ENCODE results near the gene PDZD2.

Gene PDZD2

DNA sequence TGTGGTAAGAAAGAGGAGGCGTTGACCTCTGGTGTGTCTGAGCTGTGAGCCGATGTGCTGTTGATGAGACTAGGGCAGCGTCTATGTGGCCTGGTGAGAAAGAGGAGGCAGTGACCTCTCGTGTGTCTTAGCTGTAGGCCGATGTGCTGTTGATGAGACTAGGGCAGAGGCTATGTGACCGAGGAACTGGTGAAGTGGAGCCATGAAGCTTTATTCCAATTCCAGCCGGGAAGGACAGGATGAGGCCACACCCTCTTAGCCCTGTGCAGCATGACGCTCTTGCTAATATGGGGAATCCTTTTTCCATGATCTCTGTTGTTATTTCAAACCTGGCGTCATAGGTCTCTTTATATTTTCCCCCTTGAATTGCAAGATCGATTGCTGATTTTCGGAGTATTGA lies 362.8 kb downstream of the PDZD2 start:
- TF ChIP-seq, protein P1, sequence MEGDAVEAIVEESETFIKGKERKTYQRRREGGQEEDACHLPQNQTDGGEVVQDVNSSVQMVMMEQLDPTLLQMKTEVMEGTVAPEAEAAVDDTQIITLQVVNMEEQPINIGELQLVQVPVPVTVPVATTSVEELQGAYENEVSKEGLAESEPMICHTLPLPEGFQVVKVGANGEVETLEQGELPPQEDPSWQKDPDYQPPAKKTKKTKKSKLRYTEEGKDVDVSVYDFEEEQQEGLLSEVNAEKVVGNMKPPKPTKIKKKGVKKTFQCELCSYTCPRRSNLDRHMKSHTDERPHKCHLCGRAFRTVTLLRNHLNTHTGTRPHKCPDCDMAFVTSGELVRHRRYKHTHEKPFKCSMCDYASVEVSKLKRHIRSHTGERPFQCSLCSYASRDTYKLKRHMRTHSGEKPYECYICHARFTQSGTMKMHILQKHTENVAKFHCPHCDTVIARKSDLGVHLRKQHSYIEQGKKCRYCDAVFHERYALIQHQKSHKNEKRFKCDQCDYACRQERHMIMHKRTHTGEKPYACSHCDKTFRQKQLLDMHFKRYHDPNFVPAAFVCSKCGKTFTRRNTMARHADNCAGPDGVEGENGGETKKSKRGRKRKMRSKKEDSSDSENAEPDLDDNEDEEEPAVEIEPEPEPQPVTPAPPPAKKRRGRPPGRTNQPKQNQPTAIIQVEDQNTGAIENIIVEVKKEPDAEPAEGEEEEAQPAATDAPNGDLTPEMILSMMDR (IDR thresholded peaks at IDR 0.05; ENCODE audit: low read depth, low read length), result no peak
- Histone ChIP-seq H3K9me3 (ENCODE audit: severe bottlenecking) (no peaks in the 10 kb centered on the region), H3K36me3 (no peaks in the 10 kb centered on the region; the same call in 1 of the 2 replicates), H3K4me3 (ENCODE audit: low read depth, low read length) (no peak overlapping the region), H3K27ac (no peak overlapping the region), H3K27me3 (ENCODE audit: insufficient read depth, low read depth, severe bottlenecking) (no peaks in the 10 kb centered on the region)
- no peak for DNase-seq

DNA sequence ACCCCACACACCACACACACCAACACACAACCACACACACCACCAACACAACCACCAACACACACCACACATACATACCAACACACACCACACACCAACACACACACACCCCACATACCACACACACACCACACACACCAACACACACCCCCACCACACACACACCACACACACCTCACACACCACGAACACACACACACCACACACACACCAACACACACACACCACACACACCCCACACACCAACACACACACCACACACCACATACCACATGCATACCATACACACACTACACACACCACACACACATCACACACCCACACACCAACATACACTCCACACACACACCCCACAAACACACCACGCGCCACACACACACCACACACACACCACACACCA lies 363.8 kb downstream of the PDZD2 start:
- DNase-seq, result no peak
- H3K27ac ChIP-seq, result no peak overlapping the region
- no peaks in the 10 kb centered on the region; the same call in 1 of the 2 replicates for H3K36me3 ChIP-seq
- TF ChIP-seq, protein P1 (IDR thresholded peaks at IDR 0.05; ENCODE audit: low read depth, low read length), result no peak
- no peaks in the 10 kb centered on the region for H3K9me3 ChIP-seq (ENCODE audit: severe bottlenecking)
- H3K4me3 ChIP-seq (ENCODE audit: low read depth, low read length), result no peak overlapping the region
- no peaks in the 10 kb centered on the region for H3K27me3 ChIP-seq (ENCODE audit: insufficient read depth, low read depth, severe bottlenecking)

DNA sequence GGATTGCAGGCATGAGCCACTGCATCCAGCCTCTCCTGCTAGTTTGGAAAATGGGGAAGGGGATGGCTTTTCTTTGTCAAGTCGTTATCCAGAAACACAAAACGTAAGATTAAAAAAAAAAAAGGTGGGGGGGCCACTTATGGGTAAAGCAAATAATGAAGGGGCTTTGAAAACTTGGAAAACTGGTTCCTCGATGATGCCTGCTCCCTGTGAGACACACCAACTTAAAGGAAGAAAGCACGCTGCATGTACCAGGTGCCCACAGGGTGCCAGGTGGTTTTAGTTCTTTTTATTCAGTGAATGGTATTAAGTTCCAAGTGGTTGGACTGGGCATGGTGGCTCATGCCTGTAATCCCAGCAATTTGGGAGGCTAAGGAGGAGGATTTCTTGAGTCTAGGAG lies 365.1 kb downstream of the PDZD2 start:
- no peaks in the 10 kb centered on the region; the same call in 1 of the 2 replicates for H3K36me3 ChIP-seq
- no peak overlapping the region for H3K27ac ChIP-seq
- DNase-seq, result no peak
- no peaks in the 10 kb centered on the region for H3K27me3 ChIP-seq (ENCODE audit: insufficient read depth, low read depth, severe bottlenecking)
- TF ChIP-seq, protein P1 (IDR thresholded peaks at IDR 0.05; ENCODE audit: low read depth, low read length), result no peak
- no peaks in the 10 kb centered on the region for H3K9me3 ChIP-seq (ENCODE audit: severe bottlenecking)
- no peak overlapping the region for H3K4me3 ChIP-seq (ENCODE audit: low read depth, low read length)

DNA sequence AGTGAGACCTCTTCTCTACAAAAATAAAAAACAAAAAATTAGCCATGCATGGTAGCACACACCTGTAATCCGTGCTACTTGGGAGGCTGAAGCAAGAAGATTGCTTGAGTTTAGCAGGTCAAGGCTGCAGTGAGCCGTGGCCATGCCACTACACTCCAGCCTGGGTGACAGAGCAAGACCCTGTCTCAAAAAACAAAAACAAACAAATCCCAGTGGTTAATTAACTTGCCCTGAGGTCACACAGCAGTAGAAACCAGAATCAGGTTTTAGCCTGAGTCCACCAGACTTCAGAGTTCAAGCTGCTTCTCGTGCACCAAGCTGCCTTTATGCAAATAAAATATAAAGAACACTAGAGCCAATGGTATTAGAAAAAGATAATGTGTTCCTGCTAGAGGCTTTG lies 365.5 kb downstream of the PDZD2 start:
- no peaks in the 10 kb centered on the region for H3K27me3 ChIP-seq (ENCODE audit: insufficient read depth, low read depth, severe bottlenecking)
- H3K36me3 ChIP-seq, result no peaks in the 10 kb centered on the region; the same call in 1 of the 2 replicates
- DNase-seq, result no peak
- H3K27ac ChIP-seq, result no peak overlapping the region
- no peak overlapping the region for H3K4me3 ChIP-seq (ENCODE audit: low read depth, low read length)
- no peaks in the 10 kb centered on the region for H3K9me3 ChIP-seq (ENCODE audit: severe bottlenecking)
- TF ChIP-seq, protein P1 (IDR thresholded peaks at IDR 0.05; ENCODE audit: low read depth, low read length), result no peak

DNA sequence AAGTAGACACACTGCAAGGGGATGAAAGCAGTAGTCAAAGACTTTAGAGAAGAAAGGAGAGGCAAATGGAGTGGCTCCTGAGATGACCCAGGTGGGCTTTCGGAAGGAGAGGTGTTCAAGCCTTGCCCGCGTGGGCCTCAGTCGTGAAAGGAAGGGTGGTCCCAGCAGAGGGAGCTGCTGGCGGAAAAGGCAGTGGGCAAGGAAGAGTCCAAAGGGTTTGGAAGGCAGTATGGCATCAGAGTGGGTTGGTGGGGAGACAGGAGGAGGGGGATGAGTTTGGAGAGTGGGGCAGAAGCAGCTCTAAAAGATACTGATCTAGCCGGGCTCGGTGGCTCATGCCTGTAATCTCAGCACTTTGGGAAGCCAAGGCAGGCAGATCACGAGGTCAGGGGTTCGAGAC lies 369.8 kb downstream of the PDZD2 start:
- H3K36me3 ChIP-seq, result no peaks in the 10 kb centered on the region
- H3K27ac ChIP-seq, result no peak overlapping the region
- TF ChIP-seq, protein P1 (IDR thresholded peaks at IDR 0.05; ENCODE audit: low read depth, low read length), result no peak
- DNase-seq, result no peak
- H3K27me3 ChIP-seq (ENCODE audit: insufficient read depth, low read depth, severe bottlenecking), result no peaks in the 10 kb centered on the region
- no peak overlapping the region for H3K4me3 ChIP-seq (ENCODE audit: low read depth, low read length)
- H3K9me3 ChIP-seq (ENCODE audit: severe bottlenecking), result no peaks in the 10 kb centered on the region

DNA sequence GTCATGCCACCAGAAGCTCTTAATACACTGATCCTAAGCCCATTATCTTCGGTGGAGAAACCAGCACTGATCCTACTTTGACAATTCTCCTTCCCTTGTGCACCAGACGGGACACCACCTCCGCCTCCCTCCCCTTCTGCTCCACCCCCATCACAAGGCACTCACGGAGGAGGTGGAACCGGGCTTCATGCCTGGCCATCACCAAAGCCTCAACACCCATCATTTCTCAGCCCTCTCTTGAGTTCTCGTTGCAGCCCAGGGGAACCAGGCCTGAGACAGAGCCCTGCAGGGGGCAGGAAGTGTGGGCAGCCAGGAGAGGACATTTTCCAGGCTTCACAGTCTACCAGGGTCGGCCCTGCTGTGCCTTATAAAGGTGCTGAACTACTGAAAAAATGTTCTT lies 374.7 kb downstream of the PDZD2 start:
- TF ChIP-seq, protein P1 (IDR thresholded peaks at IDR 0.05; ENCODE audit: low read depth, low read length), result no peak
- Histone ChIP-seq H3K27ac (no peak overlapping the region), H3K9me3 (ENCODE audit: severe bottlenecking) (no peaks in the 10 kb centered on the region), H3K36me3 (no peaks in the 10 kb centered on the region), H3K4me3 (ENCODE audit: low read depth, low read length) (peak overlapping the region; percentile 13), H3K27me3 (ENCODE audit: insufficient read depth, low read depth, severe bottlenecking) (no peaks in the 10 kb centered on the region)
- peak; percentile 90 for DNase-seq

Data from WERI-Rb-1 (cell line).